HG03280 (cell line): ENCODE results near the gene SLC25A48.

Experiments used
- ATAC-seq: cut with Tn5 transposase; IDR thresholded peaks from one replicate; pipeline ENCODE4 v1.9.1; 2021; ENCODE audit warnings: mild to moderate bottlenecking, moderate library complexity; ENCODE audit not compliant: unreplicated experiment

SLC25A48 gene, protein sequence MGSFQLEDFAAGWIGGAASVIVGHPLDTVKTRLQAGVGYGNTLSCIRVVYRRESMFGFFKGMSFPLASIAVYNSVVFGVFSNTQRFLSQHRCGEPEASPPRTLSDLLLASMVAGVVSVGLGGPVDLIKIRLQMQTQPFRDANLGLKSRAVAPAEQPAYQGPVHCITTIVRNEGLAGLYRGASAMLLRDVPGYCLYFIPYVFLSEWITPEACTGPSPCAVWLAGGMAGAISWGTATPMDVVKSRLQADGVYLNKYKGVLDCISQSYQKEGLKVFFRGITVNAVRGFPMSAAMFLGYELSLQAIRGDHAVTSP

DNA sequence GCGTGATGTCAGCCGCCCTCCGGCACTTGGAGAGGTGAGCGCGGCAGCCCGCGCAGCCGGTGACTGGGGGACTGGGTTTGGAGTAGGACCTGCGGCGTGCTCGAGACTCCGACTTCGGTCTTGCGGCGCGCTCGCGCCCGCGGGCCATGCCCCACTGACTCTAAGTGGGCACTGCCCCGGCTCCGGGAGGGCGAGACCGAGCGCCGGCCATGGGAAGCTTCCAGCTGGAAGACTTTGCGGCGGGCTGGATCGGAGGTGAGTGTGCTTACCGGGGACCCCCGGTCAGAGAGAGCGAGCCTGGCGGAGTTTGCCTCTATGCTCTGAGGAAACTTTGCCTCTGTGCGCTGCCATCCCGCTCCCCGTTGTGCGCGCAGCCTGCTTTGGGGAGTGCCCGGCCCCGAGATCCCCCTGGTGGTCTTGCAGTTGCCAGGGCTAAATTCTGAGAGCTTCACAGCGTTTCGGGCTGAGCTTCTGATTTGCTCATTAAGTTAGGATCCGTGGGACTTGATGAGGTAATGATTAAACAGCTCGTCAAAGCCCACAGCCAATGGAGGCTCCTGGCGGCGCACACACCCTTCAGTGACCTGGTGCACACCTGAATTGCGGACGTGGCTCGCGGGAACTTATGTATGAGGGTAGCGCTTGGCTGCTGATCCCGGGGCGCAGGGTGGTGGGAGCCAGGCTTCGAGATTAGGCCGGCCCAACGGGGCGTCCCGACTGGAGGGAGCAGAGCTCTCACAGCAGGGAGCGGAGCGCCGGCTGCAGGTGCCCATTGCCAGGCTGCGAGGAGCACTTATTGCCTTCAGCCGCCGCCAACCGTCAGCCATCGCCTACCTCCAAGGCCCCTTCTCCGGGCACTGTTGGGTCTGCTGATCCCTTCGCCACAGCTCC lies at the start of gene SLC25A48:
Gene SLC25A48 (plus strand): TSS at position 25 of the 891 bp plus-strand sequence. CDS start 185 bp downstream, at position 210.
- ATAC-seq, result peak; percentile 79

DNA sequence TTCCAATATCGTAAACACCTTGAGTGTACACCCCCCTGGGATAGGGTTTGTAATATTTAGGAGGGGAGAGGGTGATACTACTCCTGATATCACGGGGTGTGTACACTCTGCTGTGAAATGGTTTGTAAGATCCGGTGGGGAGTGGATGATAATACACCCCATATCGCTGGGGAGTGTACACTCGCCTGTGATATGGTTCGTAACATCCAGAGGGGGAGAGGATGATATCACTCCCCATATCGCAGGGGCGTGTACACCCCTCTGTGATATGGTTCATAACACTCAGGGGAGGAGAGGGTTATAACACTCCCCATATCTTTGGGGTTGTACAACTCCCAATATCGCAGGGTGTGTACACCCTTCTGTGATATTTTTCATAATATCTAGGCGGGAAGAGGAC lies 33.8 kb upstream of the SLC25A48 start:
- ATAC-seq, result no peak

DNA sequence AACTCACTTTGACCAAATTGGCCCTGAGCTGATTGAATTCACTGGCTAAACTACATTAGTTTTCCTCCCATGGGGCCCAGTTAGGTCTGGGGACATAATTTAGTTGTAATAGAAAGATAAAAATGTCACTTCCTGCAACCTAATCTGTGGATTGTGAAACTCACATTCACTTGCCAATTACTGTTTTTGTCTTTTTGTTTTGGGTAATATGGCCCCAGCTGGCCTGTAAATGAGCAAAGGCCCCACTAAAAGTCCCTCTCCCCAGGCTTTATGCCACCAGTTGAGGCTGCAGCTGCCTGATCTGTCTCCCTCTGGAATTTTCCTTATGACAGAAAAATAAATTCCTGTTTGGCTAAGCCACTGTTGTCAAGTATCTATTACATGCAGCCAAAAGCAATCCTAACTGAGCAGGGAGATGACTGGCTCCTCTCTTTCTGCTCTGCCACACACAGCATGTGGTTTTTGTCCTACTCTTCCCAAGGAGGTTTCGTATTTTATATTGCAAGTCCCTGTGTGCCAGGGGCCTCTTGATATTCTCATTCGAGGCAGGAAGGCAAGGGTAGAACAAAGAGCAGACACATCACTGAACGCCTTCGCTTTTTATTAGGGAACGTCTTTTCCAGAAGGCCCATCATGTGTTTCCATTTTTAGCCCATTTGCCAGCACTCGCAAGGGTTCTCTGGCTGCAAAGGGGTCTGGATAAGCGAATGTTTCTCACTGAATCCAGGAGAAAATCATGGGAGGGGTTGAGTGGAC lies 24.1 kb upstream of the SLC25A48 start:
- no peak for ATAC-seq

DNA sequence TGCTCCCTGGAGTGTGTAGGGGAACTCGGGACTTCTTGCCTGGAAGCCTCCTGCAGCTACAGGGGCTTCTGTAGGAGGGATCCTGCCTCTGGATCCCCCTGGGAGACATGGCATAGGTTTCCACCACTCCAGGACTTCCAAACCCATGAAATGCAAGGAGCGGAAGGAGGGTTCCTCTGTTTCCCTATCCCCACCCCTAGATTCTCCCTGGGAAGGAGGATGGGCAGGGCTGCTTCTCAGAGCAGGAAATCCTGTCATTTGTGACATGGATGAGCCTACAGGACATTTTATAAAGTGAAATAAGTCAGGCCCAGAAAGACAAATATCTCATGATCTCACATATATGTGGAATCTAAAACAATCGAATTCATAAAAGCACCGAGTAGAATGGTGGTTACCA lies 23.5 kb upstream of the SLC25A48 start:
- no peak for ATAC-seq

GRCh38 chr5:135813758-135814157 lies 20.7 kb upstream of the SLC25A48 start:
- no peak for ATAC-seq

DNA sequence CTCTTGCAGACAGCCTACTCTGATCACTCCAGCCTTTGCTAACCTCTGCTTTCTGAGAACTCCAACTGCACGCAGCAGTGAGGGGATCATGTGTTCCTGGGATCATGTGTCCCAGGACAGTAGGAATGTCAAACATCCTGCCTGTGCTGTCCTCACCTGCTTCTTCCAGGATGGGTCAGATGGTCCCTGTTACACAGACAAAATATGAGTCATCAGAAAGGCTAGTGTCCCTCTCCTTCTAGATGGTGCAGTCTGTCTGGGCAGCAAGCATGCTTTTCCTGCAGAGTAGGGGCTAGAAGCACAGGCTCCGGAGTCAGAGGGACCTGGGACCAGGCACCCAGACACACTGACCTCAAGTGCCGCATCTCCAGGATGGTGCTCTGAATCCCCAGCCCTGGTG lies 20.1 kb upstream of the SLC25A48 start:
- no peak for ATAC-seq

DNA sequence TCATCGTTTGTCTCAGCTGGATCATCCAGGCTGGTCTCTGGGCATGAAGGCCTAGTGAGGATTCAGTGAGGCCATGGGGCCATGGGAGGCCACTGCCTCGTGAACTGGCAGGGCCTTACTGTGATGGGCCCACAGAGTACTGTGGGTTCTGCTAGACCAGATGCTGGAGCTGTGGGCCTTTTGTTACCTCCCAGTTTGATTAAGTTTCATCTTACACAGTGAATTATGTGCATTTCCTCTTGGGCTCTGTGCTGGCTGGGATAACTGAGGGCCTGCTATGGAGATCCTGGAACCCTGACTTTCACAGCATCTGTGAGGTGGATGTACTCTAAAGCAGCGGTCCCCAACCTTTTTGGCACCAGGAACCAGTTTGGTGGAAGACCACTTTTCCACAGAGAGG lies 19.7 kb upstream of the SLC25A48 start:
- ATAC-seq, result no peak

GRCh38 chr5:135821061-135821801 lies 13.2 kb upstream of the SLC25A48 start:
- ATAC-seq, result no peak

GRCh38 chr5:135821802-135822201 lies 12.7 kb upstream of the SLC25A48 start:
- ATAC-seq, result no peak

DNA sequence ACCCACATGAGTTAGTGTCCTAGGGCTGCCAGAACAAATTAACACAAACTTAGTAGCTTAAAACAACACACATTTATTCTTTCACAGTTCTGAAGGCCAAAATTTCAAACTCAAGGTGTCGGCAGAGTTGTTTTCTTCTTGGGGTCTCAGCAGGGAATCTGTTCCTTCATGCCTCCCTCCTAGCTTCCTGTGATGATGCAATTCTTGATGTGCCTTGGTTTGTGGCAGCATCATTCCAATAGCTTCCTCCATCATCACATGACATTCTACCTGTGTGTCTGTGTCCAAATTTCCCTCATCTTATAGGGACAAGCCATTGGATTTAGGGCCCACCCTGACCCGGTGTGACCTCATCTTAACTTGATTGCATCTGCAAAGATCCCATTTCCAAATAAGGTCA lies 12.2 kb upstream of the SLC25A48 start:
- no peak for ATAC-seq

- ATAC-seq, result no peak
These were observed 11.5 kb upstream of the SLC25A48 start for GRCh38 chr5:135822959-135823358.

- no peak for ATAC-seq
These were observed 10.6 kb upstream of the SLC25A48 start for GRCh38 chr5:135823881-135824280.

GRCh38 chr5:135824541-135825041 lies 9.9 kb upstream of the SLC25A48 start:
- no peak for ATAC-seq

- no peak for ATAC-seq
These were observed 8.9 kb upstream of the SLC25A48 start for GRCh38 chr5:135825373-135826220.

DNA sequence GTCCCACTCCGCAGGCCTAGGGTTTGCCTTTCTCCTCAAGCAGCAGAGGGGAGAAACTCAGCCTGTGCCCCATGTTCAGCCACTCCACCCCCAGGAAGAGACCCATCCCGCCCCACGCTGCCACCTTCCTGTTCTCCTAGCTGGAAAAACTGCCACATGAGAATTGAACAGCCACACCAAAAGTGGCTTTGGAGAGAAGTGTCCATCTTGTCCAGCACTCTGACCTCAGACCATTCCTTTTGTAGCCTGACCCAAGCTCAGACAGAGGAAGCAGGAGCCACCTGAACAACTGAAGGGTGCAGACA lies 8.3 kb upstream of the SLC25A48 start:
- no peak for ATAC-seq

DNA sequence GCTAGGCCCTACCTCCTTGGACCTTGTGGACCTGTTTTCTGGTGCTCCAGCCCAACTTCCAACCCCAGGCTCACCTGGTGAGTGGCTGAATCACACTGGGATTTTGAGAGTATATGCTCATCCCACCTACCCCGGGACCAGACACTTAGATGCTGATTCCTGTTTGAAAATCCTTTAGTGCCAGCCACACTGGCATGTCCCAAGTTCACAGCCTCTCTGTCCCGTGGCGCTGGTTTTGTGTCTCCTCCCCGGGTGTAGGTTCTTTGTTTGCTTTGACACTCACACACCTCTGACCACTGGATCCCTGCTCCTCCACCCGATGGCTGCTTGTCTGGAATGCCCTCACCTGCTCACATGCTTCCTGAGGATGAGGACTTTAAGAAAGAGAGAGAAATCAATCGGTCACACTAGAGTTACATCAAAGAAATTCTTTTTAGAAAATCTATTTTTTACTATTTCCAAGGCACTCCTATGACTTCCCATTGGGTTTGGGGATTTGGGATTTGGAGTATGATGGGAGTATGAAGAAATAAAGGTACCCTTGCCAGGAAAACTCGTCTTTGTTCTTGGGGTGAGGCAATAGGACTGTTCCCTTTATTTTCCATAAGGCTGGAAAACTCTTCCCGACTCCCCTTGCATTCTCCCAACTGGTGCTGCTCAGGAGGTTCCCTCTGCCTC lies 7.3 kb upstream of the SLC25A48 start:
- no peak for ATAC-seq

DNA sequence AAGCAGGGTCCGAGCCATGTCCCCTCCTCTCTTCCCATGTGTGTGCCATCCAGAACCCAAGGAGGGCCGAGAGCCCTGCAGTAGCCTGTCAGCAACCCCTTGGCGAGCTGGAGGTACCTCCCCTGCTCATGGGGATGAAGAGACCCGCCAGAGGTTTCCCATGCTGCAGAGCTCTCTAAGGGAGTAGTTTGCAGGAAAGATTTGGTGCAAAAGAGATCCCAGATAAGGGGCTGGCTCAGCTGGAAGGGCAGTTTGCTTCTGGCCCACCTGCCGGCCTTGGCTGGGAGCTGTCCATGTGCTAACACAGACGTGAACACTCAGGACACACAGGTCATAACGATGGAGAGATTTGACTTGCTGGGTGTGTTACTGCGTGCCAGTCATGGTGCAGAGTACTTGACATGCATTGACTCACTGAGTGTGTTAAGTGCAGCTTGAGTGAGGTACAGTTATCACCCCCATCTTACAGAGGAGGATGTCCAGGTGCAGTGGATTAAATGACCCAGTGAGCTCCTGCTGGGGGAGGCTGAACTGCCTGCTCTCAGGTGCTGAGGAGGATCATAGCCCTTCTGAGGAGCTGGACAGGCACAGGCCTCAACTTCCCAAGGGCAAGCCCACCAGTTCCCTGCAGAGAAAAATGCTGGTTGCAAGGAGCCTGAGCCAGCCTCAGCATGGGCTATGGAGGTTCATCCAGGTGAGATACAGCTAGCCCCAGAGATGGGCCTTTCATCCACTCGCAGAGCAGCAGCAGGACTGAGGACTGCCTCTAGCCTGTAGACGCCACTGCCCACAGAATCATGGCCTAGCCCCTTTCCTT lies 6.3 kb upstream of the SLC25A48 start:
- no peak for ATAC-seq

- no peak for ATAC-seq
These were observed 5.7 kb upstream of the SLC25A48 start for GRCh38 chr5:135828782-135829127.
